Measurements from ENCODE around the gene RPS21.

Gene RPS21

GRCh38 chr20:62357681-62358080 is 29.2 kb upstream of the RPS21 start:
- no peak for TF ChIP-seq CTCF (IDR thresholded peaks at IDR 0.05)
- DNase-seq (ENCODE audit: low spot score) = no peak
- Histone ChIP-seq H3K4me3 (peak overlapping the region; percentile 63), H3K27ac (peak overlapping the region; percentile 95 to 99)

GRCh38 chr20:62358171-62359042 is 28.5 kb upstream of the RPS21 start:
- Histone ChIP-seq H3K27ac (peak overlapping the region; percentile 95 to 99), H3K4me3 (peak overlapping the region; percentile 63)
- TF ChIP-seq CTCF (IDR thresholded peaks at IDR 0.05) = no peak
- DNase-seq (ENCODE audit: low spot score) = no peak

- peak overlapping the region; percentile 95 to 99 for H3K27ac ChIP-seq
- no peak for DNase-seq (ENCODE audit: low spot score)
- H3K4me3 ChIP-seq = peak overlapping the region; percentile 63
- no peak for TF ChIP-seq CTCF (IDR thresholded peaks at IDR 0.05)
These were observed 27.8 kb upstream of the RPS21 start for GRCh38 chr20:62359043-62359490.

- H3K27ac ChIP-seq = peak overlapping the region; percentile 95 to 99
- no peak for TF ChIP-seq CTCF (IDR thresholded peaks at IDR 0.05)
- no peak for DNase-seq (ENCODE audit: low spot score)
- peak overlapping the region; percentile 63 for H3K4me3 ChIP-seq
These were observed 27.3 kb upstream of the RPS21 start for GRCh38 chr20:62359491-62360121.

- H3K4me3 ChIP-seq = peak overlapping the region; percentile 32
- peak overlapping the region; percentile 94 to 95 for H3K27ac ChIP-seq
- no peak for TF ChIP-seq CTCF (IDR thresholded peaks at IDR 0.05)
- peak; percentile 72 for DNase-seq (ENCODE audit: low spot score)
These were observed 25.8 kb upstream of the RPS21 start for GRCh38 chr20:62360854-62361798.

GRCh38 chr20:62361799-62362589 is 24.9 kb upstream of the RPS21 start:
- H3K27ac ChIP-seq = peak overlapping the region; percentile 94 to 95
- peak; percentile 76 for DNase-seq (ENCODE audit: low spot score)
- no peak for TF ChIP-seq CTCF (IDR thresholded peaks at IDR 0.05)
- peak overlapping the region; percentile 85 for H3K4me3 ChIP-seq

Measured in coronary artery (tissue), 2 donors.